Activated CD8-positive, alpha-beta memory T cell treated with anti-CD3 and anti-CD28 coated beads, Interleukin-2, amount 50 U/mL, for 24 hours (primary cell): ENCODE data around the gene KCNB1.

Experiments used
- DNase-seq: peaks from one replicate; pipeline ENCODE4 v3.0.0-alpha.2; 2020; ENCODE audit errors: extremely low read depth

Gene KCNB1

GRCh38 chr20:49482621-49483017 lies at the start of gene KCNB1:
TSS of gene KCNB1 (minus strand) at chr20:49482668. CDS start at chr20:49482480, 188 bp downstream.
- DNase-seq = no peak

- DNase-seq = no peak
These were observed 47.0 kb upstream of the KCNB1 start for GRCh38 chr20:49529470-49529869.

GRCh38 chr20:49526568-49526967 lies 44.1 kb upstream of the KCNB1 start:
- no peak for DNase-seq

GRCh38 chr20:49526056-49526455 lies 43.6 kb upstream of the KCNB1 start:
- DNase-seq = no peak

GRCh38 chr20:49523767-49524360 lies 41.4 kb upstream of the KCNB1 start:
- DNase-seq = no peak

GRCh38 chr20:49521356-49521755 lies 38.9 kb upstream of the KCNB1 start:
- no peak for DNase-seq

- no peak for DNase-seq
These were observed 37.4 kb upstream of the KCNB1 start for GRCh38 chr20:49519777-49520359.

- no peak for DNase-seq
These were observed 36.8 kb upstream of the KCNB1 start for GRCh38 chr20:49519212-49519712.

GRCh38 chr20:49518576-49518975 lies 36.1 kb upstream of the KCNB1 start:
- DNase-seq = no peak

- no peak for DNase-seq
These were observed 35.3 kb upstream of the KCNB1 start for GRCh38 chr20:49517805-49518100.

- no peak for DNase-seq
These were observed 34.7 kb upstream of the KCNB1 start for GRCh38 chr20:49516916-49517804.

- no peak for DNase-seq
These were observed 33.1 kb upstream of the KCNB1 start for GRCh38 chr20:49515586-49515985.

GRCh38 chr20:49513517-49513916 lies 31.0 kb upstream of the KCNB1 start:
- DNase-seq = no peak

- no peak for DNase-seq
These were observed 30.5 kb upstream of the KCNB1 start for GRCh38 chr20:49513009-49513408.

GRCh38 chr20:49511788-49512525 lies 29.5 kb upstream of the KCNB1 start:
- no peak for DNase-seq

- DNase-seq = no peak
These were observed 28.2 kb upstream of the KCNB1 start for GRCh38 chr20:49510562-49511122.

- DNase-seq = no peak
These were observed 26.1 kb upstream of the KCNB1 start for GRCh38 chr20:49508435-49509199.

- no peak for DNase-seq
These were observed 25.4 kb upstream of the KCNB1 start for GRCh38 chr20:49507741-49508434.

GRCh38 chr20:49505518-49505917 lies 23.1 kb upstream of the KCNB1 start:
- DNase-seq = no peak

- DNase-seq = no peak
These were observed 20.7 kb upstream of the KCNB1 start for GRCh38 chr20:49503176-49503575.

- no peak for DNase-seq
These were observed 19.4 kb upstream of the KCNB1 start for GRCh38 chr20:49501917-49502316.
